T47D (cell line): ENCODE data around the gene IGSF10.
"Not testable (repeated sequence)": the region's sequence is repeated elsewhere in the genome, so short reads cannot be mapped to it uniquely, and the experiment has no call there.

Experiments used
- DNase-seq, 2 experiments: peaks; one replicate each; pipeline versions ENCODE4 v3.0.0 to v3.0.0-alpha.2; 2011 to 2012; ENCODE audit warnings: low read depth in 1 of 2, low spot score in 1 of 2
- JUND ChIP-seq: IDR thresholded peaks from 2 replicates; pipeline ENCODE4 v1.6.1; 2012; ENCODE audit warnings: low read depth
- in situ Hi-C: cut with HindIII; loops from 2 replicates; pipeline ENCODE4 v1.10.0; 2016; ENCODE audit warnings: low sequenced_read_pairs, low pct_unique_long_range_greater_than_20kb

IGSF10 gene, protein sequence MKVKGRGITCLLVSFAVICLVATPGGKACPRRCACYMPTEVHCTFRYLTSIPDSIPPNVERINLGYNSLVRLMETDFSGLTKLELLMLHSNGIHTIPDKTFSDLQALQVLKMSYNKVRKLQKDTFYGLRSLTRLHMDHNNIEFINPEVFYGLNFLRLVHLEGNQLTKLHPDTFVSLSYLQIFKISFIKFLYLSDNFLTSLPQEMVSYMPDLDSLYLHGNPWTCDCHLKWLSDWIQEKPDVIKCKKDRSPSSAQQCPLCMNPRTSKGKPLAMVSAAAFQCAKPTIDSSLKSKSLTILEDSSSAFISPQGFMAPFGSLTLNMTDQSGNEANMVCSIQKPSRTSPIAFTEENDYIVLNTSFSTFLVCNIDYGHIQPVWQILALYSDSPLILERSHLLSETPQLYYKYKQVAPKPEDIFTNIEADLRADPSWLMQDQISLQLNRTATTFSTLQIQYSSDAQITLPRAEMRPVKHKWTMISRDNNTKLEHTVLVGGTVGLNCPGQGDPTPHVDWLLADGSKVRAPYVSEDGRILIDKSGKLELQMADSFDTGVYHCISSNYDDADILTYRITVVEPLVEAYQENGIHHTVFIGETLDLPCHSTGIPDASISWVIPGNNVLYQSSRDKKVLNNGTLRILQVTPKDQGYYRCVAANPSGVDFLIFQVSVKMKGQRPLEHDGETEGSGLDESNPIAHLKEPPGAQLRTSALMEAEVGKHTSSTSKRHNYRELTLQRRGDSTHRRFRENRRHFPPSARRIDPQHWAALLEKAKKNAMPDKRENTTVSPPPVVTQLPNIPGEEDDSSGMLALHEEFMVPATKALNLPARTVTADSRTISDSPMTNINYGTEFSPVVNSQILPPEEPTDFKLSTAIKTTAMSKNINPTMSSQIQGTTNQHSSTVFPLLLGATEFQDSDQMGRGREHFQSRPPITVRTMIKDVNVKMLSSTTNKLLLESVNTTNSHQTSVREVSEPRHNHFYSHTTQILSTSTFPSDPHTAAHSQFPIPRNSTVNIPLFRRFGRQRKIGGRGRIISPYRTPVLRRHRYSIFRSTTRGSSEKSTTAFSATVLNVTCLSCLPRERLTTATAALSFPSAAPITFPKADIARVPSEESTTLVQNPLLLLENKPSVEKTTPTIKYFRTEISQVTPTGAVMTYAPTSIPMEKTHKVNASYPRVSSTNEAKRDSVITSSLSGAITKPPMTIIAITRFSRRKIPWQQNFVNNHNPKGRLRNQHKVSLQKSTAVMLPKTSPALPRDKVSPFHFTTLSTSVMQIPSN (N-terminal part only)

DNA sequence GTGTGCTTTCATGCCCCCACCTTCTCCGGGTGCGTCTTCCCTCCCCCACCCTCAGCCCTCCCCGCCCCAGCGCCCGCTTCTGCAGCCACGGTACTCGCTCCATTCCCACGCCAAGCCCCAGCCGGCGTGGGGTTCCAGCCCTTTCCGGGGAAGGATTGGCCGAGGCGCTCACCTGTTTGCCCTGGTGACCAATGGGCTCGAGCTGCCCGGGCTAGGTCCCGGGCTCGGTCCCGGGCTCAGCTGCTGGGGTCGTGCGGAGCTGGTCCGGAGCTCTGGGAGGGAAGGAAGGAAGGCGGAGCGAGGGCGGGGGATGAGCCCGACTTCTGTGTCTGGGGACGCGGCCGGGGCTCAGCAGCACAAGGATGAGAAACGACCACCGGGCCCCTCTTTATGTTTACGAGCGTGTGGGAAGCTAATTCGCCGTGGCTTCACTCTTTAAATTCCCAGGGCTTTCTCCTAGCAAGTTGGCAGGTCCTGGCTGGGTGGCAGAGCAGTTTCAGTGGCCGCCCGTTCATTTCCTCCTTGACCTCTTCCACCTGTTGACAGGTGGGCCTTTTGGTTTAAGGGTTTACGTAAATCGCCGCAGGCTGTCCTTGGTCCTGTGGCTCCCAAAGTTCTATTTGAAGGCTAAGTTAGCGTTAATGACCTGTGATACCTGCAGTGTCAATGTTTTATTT lies at the start of gene IGSF10:
TSS of gene IGSF10 (minus strand) at position 288 of the 677 bp plus-strand sequence. CDS start 2,352 bp downstream, outside the sequence.
- no peak for TF ChIP-seq JUND
- DNase-seq, result no peak
- in situ Hi-C loops, result no loop called here

DNA sequence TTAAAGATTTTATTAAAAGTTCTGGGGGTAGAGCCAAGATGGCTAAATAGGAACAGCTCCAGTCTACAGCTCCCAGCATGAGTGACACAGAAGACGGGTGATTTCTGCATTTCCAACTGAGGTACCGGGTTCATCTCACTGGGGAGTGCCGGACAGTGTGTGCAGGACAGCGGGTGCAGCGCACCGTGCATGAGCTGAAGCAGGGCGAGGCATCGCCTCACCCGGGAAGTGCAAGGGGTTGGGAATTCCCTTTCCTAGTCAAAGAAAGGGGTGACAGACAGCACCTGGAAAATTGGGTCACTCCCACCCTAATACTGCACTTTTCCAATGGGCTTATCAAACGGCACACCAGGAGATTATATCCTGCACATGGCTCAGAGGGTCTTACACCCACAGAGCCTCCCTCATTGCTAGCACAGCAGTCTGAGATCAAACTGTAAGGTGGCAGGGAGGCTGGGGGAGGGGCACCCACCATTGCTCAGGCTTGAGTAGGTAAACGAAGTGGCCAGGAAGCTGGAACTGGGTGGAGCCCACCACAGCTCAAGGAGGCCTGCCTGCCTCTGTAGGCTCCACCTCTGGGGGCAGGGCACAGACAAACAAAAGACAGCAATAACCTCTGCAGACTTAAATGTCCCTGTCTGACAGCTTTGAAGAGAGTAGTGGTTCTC lies 48.7 kb upstream of the IGSF10 start:
- in situ Hi-C loops, DNase-seq: not testable (repeated sequence)

DNA sequence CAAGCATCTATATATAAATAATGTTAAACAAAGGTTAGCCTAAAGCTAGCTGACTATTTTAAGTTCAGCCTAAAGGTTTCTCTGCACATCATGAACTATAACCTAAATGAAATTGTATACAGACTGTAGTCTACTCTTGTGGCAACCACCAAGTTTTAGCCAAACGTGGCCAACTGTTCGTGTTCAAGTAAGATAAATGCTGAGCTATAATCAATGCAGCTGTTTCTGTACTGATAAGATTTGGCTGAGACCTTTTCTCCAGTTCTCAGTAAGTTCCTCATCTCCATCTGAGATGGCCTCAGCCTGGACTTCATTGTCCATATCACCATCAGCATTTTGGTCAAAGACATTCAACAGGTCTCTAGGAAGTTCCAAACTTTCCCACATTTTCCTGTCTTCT lies 43.7 kb upstream of the IGSF10 start:
- in situ Hi-C loops, result no loop called here
- no peak for TF ChIP-seq JUND
- DNase-seq, result no peak

DNA sequence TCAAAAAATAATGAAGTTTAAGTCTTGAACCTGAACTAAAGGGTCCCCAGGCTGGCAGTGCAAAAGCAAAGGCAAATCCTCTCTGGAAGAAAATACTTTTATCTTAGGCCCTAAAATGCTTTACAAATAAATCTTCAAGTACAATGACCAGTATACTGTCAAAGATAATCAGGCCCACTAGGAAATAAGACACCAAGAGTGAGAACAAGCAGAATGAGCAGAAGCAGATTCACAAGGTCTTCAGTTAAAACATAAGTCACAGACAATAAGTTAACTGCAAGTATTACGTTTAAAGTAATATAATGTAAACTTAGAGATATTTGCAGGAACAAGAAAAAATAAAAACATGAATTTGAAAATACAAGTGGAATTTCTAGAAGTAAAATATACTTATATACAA lies 42.2 kb upstream of the IGSF10 start:
- TF ChIP-seq JUND, result no peak

DNA sequence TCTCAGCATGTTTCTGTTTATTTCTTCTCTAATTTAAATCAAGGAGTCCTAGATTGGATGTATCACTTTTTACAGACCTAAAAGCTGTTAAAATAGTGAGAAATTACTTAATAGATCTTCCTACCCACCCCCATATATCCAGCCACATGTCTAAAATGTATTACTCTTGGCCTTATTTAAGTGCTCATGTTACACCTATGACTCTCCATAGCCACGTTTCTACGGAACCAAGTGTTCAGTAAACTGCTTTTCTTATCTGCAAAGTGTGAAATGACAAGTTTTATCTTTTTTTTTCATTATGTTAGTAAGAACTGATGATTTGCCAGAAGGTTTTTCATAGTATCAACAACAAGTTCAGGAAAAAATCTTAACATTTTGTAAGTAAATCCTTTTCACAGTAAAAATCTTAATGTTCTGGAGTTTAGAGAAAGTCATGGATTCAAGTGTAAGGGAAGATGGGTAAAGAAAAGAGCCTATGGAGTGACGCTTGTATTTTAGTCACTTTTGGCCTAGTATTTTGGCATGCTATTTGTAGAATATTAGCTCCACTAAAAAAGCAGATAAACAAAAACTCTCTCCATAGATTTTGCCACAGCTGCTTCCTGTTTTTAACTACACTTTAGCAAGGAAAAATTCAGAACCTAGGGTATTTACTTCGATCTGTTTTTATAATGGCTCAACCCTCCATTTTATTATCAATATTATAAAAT lies 41.2 kb upstream of the IGSF10 start:
- no peak for TF ChIP-seq JUND
- in situ Hi-C loops, result no loop called here
- no peak for DNase-seq

More for the DNA sequence above, 42.2 kb upstream of the IGSF10 start:
- in situ Hi-C loops, result no loop called here
- no peak for DNase-seq

DNA sequence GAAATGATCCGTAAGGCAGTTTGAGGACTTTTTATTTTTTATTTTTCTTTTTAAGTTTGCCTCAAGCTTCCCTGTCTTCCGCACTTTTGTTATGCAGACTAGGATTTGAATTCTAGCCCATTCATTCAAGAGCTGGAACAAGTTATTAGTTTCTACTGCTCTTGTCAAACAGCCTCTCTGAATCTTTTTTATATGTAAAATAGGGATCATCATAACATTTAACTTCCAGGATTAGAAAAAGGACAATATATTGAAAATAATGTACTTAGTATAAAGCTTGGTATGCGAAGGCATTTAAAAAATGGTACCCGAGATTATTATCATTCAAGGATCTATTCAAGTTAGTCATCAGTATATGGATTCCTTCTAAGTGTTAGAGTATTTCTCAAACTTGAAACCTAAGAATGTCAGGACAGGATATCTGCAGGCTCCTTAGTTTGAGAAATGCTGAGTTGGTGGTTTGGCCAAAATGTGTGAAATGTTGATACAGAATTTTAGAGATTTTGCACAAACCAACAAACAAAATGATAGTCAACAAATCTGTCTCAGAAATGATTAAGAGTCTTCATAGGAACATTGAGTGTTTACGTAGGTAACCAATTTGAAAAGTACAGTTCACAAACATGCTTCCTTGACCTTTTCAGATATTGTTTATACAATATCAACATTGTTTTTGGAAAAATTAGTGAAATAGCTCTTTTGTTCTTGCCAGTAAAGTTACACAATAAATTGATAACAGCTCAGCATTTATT lies 40.5 kb upstream of the IGSF10 start:
- in situ Hi-C loops, result no loop called here
- no peak for DNase-seq
- TF ChIP-seq JUND, result no peak

DNA sequence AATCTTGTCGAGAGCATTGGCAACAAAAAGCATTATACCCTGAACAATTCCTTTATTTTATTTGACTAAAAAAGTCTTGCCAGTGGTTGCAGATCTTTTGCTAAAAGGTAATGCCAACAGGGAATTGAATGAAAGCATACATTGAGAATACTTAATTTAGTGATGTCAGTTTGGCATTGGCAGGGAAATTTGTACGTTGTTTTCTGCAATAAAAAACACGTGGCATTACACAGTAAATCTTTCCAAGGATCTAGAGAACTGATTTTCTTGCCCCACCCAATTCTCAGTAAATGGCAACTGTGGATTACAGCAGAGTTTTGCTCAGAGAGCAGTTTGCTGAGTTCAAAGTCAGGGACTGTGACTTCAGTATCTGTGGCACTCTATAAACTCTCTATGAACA lies 38.3 kb upstream of the IGSF10 start:
- no peak for TF ChIP-seq JUND
- in situ Hi-C loops, result no loop called here

DNA sequence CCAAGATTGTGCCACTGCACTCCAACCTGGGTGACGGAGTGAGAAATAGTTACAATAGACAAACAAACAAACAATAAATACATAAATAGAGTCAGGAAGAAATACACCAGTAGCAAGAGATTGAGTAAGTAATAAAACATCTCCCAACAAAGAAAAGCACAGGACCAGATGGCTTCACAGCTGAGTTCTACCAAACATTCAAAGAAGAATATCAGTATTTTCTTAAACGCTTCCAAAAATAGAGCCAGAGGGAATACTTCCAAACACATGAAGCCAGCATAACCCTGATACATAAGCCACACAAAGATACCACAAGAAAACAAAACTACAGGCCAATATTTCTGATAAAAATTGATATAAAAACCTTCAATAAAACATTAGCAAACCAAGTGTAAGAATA lies 30.7 kb upstream of the IGSF10 start:
- in situ Hi-C loops, result no loop called here
- no peak for DNase-seq
- no peak for TF ChIP-seq JUND

More for the DNA sequence above, 38.3 kb upstream of the IGSF10 start:
- no peak for DNase-seq

DNA sequence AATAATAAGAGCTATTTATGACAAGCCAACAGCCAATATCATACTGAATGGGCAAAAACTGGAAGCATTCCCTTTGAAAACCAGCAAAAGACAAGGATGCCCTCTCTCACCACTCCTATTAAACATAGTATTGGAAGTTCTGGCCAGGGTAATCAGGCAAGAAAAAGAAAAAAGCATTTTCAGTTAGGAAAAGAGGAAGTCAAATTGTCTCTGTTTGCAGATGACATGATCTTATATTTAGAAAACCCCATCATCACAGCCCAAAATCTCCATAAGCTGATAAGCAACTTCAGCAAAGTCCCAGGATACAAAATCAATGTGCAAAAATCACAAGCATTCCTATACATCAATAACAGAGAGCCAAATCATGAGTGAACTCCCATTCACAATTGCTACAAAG lies 27.0 kb upstream of the IGSF10 start:
- DNase-seq, in situ Hi-C loops: not testable (repeated sequence)

DNA sequence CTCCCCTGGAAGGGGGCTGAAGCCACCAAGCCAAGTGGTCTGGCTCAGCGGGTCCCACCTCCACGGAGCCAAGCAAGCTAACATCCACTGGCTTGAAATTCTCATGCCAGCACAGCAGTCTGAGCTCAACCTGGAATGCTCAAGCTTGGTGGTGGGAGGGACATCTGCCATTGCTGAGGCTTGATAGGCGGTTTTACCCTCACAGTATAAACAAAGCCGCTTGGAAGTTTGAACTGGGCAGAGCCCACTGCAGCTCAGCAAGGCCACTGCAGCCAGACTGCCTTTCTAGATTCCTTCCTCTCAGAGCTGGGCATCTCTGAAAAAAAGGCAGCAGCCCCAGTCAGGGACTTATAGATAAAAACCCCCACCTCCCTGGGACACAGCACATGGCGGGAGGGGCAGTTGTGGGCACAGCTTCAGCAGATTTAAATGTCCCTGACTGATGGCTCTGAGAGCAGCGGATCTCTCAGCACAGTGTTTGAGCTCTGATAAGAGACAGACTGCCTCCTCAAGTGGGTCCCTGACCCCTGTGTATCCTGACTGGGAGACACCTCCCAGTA lies 23.2 kb upstream of the IGSF10 start:
- TF ChIP-seq JUND, result no peak
- no peak for DNase-seq
- in situ Hi-C loops, result no loop called here
